ENCODE measurements around the gene PPP1R9B. TPM values are rescaled to one million over a fixed set of nuclear protein-coding genes. Genes with fewer than 3 reads are reported as not detected.

PPP1R9B gene
- total RNA-seq, 3 donors from 2014 or later (not counting 1 experiment from before 2014, with no cell fraction given): 124 to 162 (median 135) TPM

DNA sequence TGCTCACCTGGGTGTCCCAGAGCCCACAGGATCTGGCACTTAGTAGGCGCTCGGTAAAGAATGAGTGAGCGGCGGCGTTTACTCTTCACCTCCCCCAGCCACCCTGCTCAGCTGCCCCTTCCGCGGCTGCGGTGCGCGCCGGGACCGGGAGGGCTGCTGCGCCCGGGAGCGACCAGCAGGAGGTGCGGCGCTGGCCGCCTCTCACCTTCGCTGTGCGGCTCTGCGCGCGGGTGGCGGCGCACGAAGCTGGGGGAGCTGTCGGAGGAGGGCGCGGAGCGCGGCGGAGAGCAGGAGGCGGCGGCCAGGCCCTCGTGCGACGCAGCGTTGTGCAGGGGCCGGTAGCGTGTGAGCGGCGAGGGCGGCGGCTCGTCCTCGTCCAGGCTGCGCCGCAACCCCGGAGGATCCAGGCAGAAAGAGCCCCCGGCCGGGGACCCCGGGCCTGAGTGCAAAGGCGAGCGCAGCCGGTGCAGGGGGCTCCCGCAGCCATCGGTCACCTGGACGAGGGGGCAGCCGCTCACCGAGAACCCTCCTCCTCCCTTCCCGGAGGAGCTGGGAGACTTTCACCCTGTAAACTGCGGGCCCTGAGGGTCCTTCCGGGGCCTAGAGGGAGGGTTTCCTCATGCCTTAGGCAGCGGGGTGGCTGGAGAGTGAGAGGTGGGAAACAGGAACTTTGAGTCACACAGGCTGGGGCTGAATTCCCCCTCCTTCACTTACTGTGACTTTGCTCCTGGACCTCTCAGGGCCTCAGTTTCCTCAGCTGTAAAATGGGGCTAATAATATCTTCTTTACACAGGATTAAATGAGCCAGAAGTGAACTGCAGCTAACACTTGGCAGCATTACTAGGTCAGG is 33.0 kb downstream of the PPP1R9B start:
- H3K27ac ChIP-seq (ENCODE audit: low read length): no peak overlapping the region
- ATAC-seq: peak; percentile 72 to 94 (median 91)
- H3K9me3 Mint-ChIP-seq: no peaks in the 10 kb centered on the region
- no peak overlapping the region for H3K4me3 ChIP-seq (ENCODE audit: low read length)
- TF ChIP-seq, protein P1, sequence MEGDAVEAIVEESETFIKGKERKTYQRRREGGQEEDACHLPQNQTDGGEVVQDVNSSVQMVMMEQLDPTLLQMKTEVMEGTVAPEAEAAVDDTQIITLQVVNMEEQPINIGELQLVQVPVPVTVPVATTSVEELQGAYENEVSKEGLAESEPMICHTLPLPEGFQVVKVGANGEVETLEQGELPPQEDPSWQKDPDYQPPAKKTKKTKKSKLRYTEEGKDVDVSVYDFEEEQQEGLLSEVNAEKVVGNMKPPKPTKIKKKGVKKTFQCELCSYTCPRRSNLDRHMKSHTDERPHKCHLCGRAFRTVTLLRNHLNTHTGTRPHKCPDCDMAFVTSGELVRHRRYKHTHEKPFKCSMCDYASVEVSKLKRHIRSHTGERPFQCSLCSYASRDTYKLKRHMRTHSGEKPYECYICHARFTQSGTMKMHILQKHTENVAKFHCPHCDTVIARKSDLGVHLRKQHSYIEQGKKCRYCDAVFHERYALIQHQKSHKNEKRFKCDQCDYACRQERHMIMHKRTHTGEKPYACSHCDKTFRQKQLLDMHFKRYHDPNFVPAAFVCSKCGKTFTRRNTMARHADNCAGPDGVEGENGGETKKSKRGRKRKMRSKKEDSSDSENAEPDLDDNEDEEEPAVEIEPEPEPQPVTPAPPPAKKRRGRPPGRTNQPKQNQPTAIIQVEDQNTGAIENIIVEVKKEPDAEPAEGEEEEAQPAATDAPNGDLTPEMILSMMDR (IDR thresholded peaks at IDR 0.05): peak; percentile 27
- peak overlapping the region; percentile 53 for H3K4me3 Mint-ChIP-seq
- H3K4me1 ChIP-seq (ENCODE audit: control insufficient read depth, insufficient read depth, low read length): peaks cover 11% of the 10 kb centered on the region
- no peaks in the 10 kb centered on the region for H3K36me3 ChIP-seq (ENCODE audit: control insufficient read depth, insufficient read depth, low read length)
- intact Hi-C loops (cut with micrococcal nuclease): no loop called here
- 3% methylated on average over 63 of the region's 64 CpGs for WGBS (ENCODE audit: insufficient coverage)
- H3K27ac Mint-ChIP-seq: peak overlapping the region in 1 of 2 donors; percentile 51
- H3K4me1 Mint-ChIP-seq: peaks cover 12 to 14% of the 10 kb centered on the region in 2 donors
- peak; percentile 45 to 82 for DNase-seq
- peaks cover 11% of the 10 kb centered on the region for H3K27me3 ChIP-seq (ENCODE audit: control insufficient read depth, insufficient read depth, low read length)
- no peaks in the 10 kb centered on the region for H3K9me3 ChIP-seq (ENCODE audit: control insufficient read depth, insufficient read depth, low read length)
- peaks cover 41 to 50% of the 10 kb centered on the region in 2 donors for H3K27me3 Mint-ChIP-seq (ENCODE audit: low read depth in 2 of 2)
- H3K36me3 Mint-ChIP-seq: no peaks in the 10 kb centered on the region

DNA sequence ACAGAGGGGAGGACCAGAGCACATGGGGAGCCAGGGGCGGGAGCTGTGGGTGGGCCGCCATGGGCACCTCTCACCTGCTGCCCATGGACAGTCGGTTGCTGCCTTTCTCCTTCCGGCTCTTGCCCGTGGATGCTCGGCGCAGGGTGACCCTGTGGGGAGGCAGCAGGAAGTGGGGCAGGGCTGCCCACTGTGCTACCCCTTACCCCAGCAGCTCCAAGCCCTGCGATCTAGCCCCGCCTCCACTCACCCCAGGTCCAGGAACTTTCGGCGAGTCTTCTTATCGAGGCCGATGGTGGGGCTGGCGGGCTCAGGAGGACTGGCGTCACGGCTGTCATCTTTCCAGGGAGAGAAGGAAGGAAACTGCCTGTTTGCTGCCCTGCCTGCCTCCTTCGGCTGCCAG is 34.7 kb downstream of the PPP1R9B start:
- Histone ChIP-seq H3K27me3 (ENCODE audit: control insufficient read depth, insufficient read depth, low read length) (peaks cover 11% of the 10 kb centered on the region), H3K9me3 (ENCODE audit: control insufficient read depth, insufficient read depth, low read length) (no peaks in the 10 kb centered on the region)

DNA sequence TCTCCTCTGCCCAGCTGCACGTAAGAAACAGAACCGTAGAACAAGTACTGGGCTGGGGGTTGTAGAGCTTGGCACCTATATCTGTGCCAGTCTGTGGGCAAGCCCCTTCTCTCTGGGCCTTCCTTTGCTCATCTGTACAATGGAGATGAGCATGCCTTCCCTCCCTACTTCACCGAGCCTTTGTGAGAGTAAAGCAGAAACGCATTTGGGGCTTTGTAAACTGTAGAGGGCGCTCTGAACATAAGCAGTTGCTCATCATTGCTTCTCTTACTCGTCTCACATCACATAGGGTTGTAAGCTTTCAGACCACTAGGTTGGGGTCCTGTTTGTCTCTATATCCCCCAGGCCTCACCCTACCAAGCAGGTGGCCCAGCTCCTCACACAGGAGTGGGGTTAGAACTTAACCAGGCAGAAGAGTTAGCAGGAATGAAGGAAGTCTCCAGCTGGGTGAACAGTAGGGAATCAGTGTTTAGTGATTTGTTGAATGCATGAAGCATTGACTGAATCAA is 35.6 kb downstream of the PPP1R9B start:
- TF ChIP-seq, protein P1 (IDR thresholded peaks at IDR 0.05): peak; percentile 50
- H3K4me3 Mint-ChIP-seq: peak overlapping the region; percentile 42
- peaks cover 37% of the 10 kb centered on the region in 2 donors for H3K27me3 Mint-ChIP-seq (ENCODE audit: low read depth in 2 of 2)
- H3K9me3 ChIP-seq (ENCODE audit: control insufficient read depth, insufficient read depth, low read length): no peaks in the 10 kb centered on the region
- DNase-seq: peak in 1 of 2 donors; percentile 68
- H3K27ac Mint-ChIP-seq: no peak overlapping the region
- no peaks in the 10 kb centered on the region for H3K36me3 Mint-ChIP-seq
- H3K4me3 ChIP-seq (ENCODE audit: low read length): no peak overlapping the region
- no peak overlapping the region for H3K27ac ChIP-seq (ENCODE audit: low read length)
- peaks cover 11% of the 10 kb centered on the region for H3K27me3 ChIP-seq (ENCODE audit: control insufficient read depth, insufficient read depth, low read length)
- WGBS (ENCODE audit: insufficient coverage): 53% methylated on average over 4 of the region's 6 CpGs
- peak in 2 of 3 donors; percentile 47 for ATAC-seq
- H3K36me3 ChIP-seq (ENCODE audit: control insufficient read depth, insufficient read depth, low read length): peaks cover 3% of the 10 kb centered on the region
- peaks cover 11% of the 10 kb centered on the region for H3K4me1 ChIP-seq (ENCODE audit: control insufficient read depth, insufficient read depth, low read length)
- intact Hi-C loops (cut with micrococcal nuclease): no loop called here
- no peaks in the 10 kb centered on the region for H3K9me3 Mint-ChIP-seq
- H3K4me1 Mint-ChIP-seq: peaks cover 12 to 14% of the 10 kb centered on the region in 2 donors

More for the DNA sequence above, 34.7 kb downstream of the PPP1R9B start:
- DNase-seq (no peak), ATAC-seq (no peak)
- no peak overlapping the region for H3K27ac Mint-ChIP-seq
- H3K4me3 ChIP-seq (ENCODE audit: low read length): no peak overlapping the region
- peaks cover 39 to 43% of the 10 kb centered on the region in 2 donors for H3K27me3 Mint-ChIP-seq (ENCODE audit: low read depth in 2 of 2)
- H3K9me3 Mint-ChIP-seq: no peaks in the 10 kb centered on the region
- WGBS (ENCODE audit: insufficient coverage): 45% methylated on average over 17 of the region's 17 CpGs
- H3K36me3 Mint-ChIP-seq: no peaks in the 10 kb centered on the region
- H3K4me1 ChIP-seq (ENCODE audit: control insufficient read depth, insufficient read depth, low read length): peaks cover 11% of the 10 kb centered on the region
- no peaks in the 10 kb centered on the region for H3K36me3 ChIP-seq (ENCODE audit: control insufficient read depth, insufficient read depth, low read length)
- H3K4me3 Mint-ChIP-seq: no peak overlapping the region
- intact Hi-C loops (cut with micrococcal nuclease): no loop called here
- TF ChIP-seq, protein P1 (IDR thresholded peaks at IDR 0.05): no peak
- no peak overlapping the region for H3K27ac ChIP-seq (ENCODE audit: low read length)
- H3K4me1 Mint-ChIP-seq: peaks cover 12 to 14% of the 10 kb centered on the region in 2 donors
